IMR-90 (cell line): Measurements from ENCODE around the gene LPO.

ENCODE experiments used
- CHD1 ChIP-seq: IDR thresholded peaks from 2 replicates; pipeline ENCODE4 v1.6.1; 2012; ENCODE audit warnings: low read depth, low read length, improper control_type of control experiment
- CTCF ChIP-seq: conservative IDR thresholded peaks from 2 replicates; pipeline ENCODE4 v1.5.1; 2012; ENCODE audit warnings: mild to moderate bottlenecking, low read depth, low read length, improper control_type of control experiment
- NFE2L2 ChIP-seq: fragments of 150-350 bp; IDR thresholded peaks from 2 replicates; pipeline ENCODE4 v1.6.1; 2016; ENCODE audit warnings: low read depth, mild to moderate bottlenecking, low read length
- POLR2A ChIP-seq: IDR thresholded peaks from 2 replicates; pipeline ENCODE4 v1.6.1; 2012; ENCODE audit warnings: mild to moderate bottlenecking, low read depth, low read length

DNA sequence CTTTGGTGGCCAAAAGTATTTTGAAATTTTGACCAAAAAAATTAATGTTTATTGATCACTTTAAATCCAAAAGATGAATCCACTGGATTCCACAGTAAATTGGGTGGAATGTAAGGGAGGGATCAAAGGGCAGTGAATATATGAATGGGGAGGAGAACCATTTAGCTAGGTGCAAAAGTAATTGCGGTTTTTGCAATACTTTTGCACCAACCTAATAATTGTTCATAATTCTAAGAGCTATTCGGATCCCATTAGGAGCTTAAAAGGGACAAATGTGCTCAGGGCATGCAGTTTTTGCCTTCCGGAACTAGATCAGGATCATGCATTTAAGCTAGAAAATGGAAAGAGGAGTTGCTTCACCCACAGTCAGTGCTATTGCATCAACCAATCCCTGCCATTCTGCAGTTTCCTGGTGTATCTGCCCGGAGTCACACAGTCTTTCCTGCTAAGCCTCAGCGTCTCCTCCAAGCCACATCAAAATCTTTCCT lies at the start of gene LPO:
- TF ChIP-seq CTCF, result no peak
- no peak for TF ChIP-seq POLR2A
- no peak for TF ChIP-seq NFE2L2
- no peak for TF ChIP-seq CHD1
